H9 (cell line): ENCODE results near the gene B3GNT2. TPM values are rescaled to one million over a fixed set of nuclear protein-coding genes. Genes with fewer than 3 reads are reported as not detected.

Experiments used
- DNase-seq: peaks from one replicate; pipeline ENCODE4 v3.0.0-alpha.2; 2017
- H2AFZ ChIP-seq: one replicate; pipeline ENCODE4 v1.6.1; 2013; ENCODE audit warnings: mild to moderate bottlenecking, low read length, control low read depth, moderate library complexity
- H2AK5ac ChIP-seq: 2 replicates; pipeline ENCODE4 v1.6.1; 2013; ENCODE audit warnings: low read length, control low read depth, mixed read lengths; ENCODE audit not compliant: insufficient read length
- H2BK120ac ChIP-seq: one replicate; pipeline ENCODE4 v1.6.1; 2013; ENCODE audit warnings: low read depth, mild to moderate bottlenecking, low read length, control low read depth, inconsistent platforms; ENCODE audit not compliant: poor library complexity, severe bottlenecking
- H2BK12ac ChIP-seq: 2 replicates; pipeline ENCODE4 v1.6.1; 2013; ENCODE audit warnings: low read length, control low read depth, mixed read lengths, low read depth; ENCODE audit not compliant: insufficient read length
- H2BK15ac ChIP-seq: 2 replicates; pipeline ENCODE4 v1.6.1; 2013; ENCODE audit warnings: low read depth, low read length, control low read depth
- H2BK20ac ChIP-seq: one replicate; pipeline ENCODE4 v1.6.1; 2013; ENCODE audit warnings: low read depth, mild to moderate bottlenecking, low read length, control low read depth, inconsistent platforms; ENCODE audit not compliant: poor library complexity, severe bottlenecking
- H2BK5ac ChIP-seq: 2 replicates; pipeline ENCODE4 v1.6.1; 2013; ENCODE audit warnings: low read length, control low read depth, mixed read lengths; ENCODE audit not compliant: insufficient read length
- H3K14ac ChIP-seq: 2 replicates; pipeline ENCODE4 v1.6.1; 2013; ENCODE audit warnings: low read length, control low read depth; ENCODE audit not compliant: insufficient read depth
- H3K18ac ChIP-seq: 2 replicates; pipeline ENCODE4 v1.6.1; 2013; ENCODE audit warnings: low read depth, mild to moderate bottlenecking, mixed read lengths, low read length, control low read depth; ENCODE audit not compliant: insufficient read length
- H3K23ac ChIP-seq: 2 replicates; pipeline ENCODE4 v1.6.1; 2013; ENCODE audit warnings: low read length, control low read depth, mixed read lengths, low read depth; ENCODE audit not compliant: insufficient read length
- H3K23me2 ChIP-seq: 2 replicates; pipeline ENCODE4 v1.6.1; 2013; ENCODE audit warnings: low read depth, mild to moderate bottlenecking, mixed read lengths, low read length, control low read depth; ENCODE audit not compliant: insufficient read length, poor library complexity, severe bottlenecking
- H3K27ac ChIP-seq: 2 replicates; pipeline ENCODE4 v1.5.1; 2013; ENCODE audit warnings: low read length, control low read depth, mixed read lengths, low read depth; ENCODE audit not compliant: insufficient read length
- H3K27me3 ChIP-seq: 2 replicates; pipeline ENCODE4 v1.6.1; 2013; ENCODE audit warnings: low read length, control low read depth, inconsistent platforms; ENCODE audit not compliant: insufficient read depth
- H3K4ac ChIP-seq: 2 replicates; pipeline ENCODE4 v1.6.1; 2013; ENCODE audit warnings: low read depth, mild to moderate bottlenecking, control low read depth, inconsistent platforms, low read length, moderate library complexity
- H3K4me1 ChIP-seq: 2 replicates; pipeline ENCODE4 v1.6.1; 2013; ENCODE audit warnings: low read length, control low read depth, inconsistent platforms; ENCODE audit not compliant: insufficient read depth
- H3K4me2 ChIP-seq: 2 replicates; pipeline ENCODE4 v1.6.1; 2013; ENCODE audit warnings: low read length, control low read depth, mixed read lengths; ENCODE audit not compliant: insufficient read length, insufficient read depth
- H3K56ac ChIP-seq: 2 replicates; pipeline ENCODE4 v1.6.1; 2013; ENCODE audit warnings: low read depth, mild to moderate bottlenecking, mixed read lengths, low read length, control low read depth; ENCODE audit not compliant: insufficient read length
- H3K79me1 ChIP-seq: 2 replicates; pipeline ENCODE4 v1.6.1; 2013; ENCODE audit warnings: low read depth, mild to moderate bottlenecking, moderate library complexity, low read length, control low read depth, inconsistent platforms; ENCODE audit not compliant: insufficient read depth, poor library complexity, severe bottlenecking
- H3K79me2 ChIP-seq: 2 replicates; pipeline ENCODE4 v1.6.1; 2013; ENCODE audit warnings: low read length, control low read depth, inconsistent platforms; ENCODE audit not compliant: insufficient read depth
- H3K9ac ChIP-seq: 2 replicates; pipeline ENCODE4 v1.6.1; 2013; ENCODE audit warnings: low read length, control low read depth, mixed read lengths; ENCODE audit not compliant: insufficient read length; ENCODE audit errors: extremely low read depth
- H3K9me3 ChIP-seq: one replicate; pipeline ENCODE4 v1.6.1; 2013; ENCODE audit warnings: low read depth, low read length, inconsistent platforms; ENCODE audit not compliant: control insufficient read depth
- H3T11ph ChIP-seq: one replicate; pipeline ENCODE4 v1.6.1; 2013; ENCODE audit warnings: mild to moderate bottlenecking, low read length, control low read depth, inconsistent platforms
- H4K20me1 ChIP-seq: one replicate; pipeline ENCODE4 v1.6.1; 2013; ENCODE audit not compliant: control insufficient read depth, insufficient read length, insufficient read depth
- H4K5ac ChIP-seq: 2 replicates; pipeline ENCODE4 v1.6.1; 2013; ENCODE audit warnings: low read depth, mild to moderate bottlenecking, mixed read lengths, low read length, control low read depth; ENCODE audit not compliant: insufficient read length
- H4K8ac ChIP-seq: replicated peaks from 2 replicates; pipeline ENCODE4 v1.6.1; 2013; ENCODE audit warnings: low read length, control low read depth, mixed read lengths, low read depth; ENCODE audit not compliant: insufficient read length
- H4K91ac ChIP-seq: 2 replicates; pipeline ENCODE4 v1.6.1; 2013; ENCODE audit warnings: low read depth, mild to moderate bottlenecking, moderate library complexity, mixed read lengths, low read length, control low read depth; ENCODE audit not compliant: insufficient read length
- H3K27ac Mint-ChIP-seq, 3 experiments: 2 replicates in 2 of 3; 3 replicates in 1 of 3; pipeline ENCODE4 v1.8.0; 2020 to 2021; ENCODE audit warnings: mixed read lengths in 3 of 3, mild to moderate bottlenecking in 1 of 3, moderate library complexity in 1 of 3
- H3K27me3 Mint-ChIP-seq: 2 replicates; pipeline ENCODE4 v1.8.0; 2021; ENCODE audit warnings: low read depth, mild to moderate bottlenecking, moderate library complexity, mixed read lengths
- H3K36me3 Mint-ChIP-seq, 3 experiments: 2 replicates in 2 of 3; 3 replicates in 1 of 3; pipeline ENCODE4 v1.8.0; 2020 to 2021; ENCODE audit warnings: low read depth in 3 of 3, mixed read lengths in 3 of 3; ENCODE audit not compliant: insufficient read depth in 1 of 3
- H3K4me1 Mint-ChIP-seq, 2 experiments: 2 replicates each; pipeline ENCODE4 v1.8.0; 2020; ENCODE audit warnings: mixed read lengths in 2 of 2
- H3K4me3 Mint-ChIP-seq, 2 experiments: 2 replicates in 1 of 2; 3 replicates in 1 of 2; pipeline ENCODE4 v1.8.0; 2020 to 2021; ENCODE audit warnings: mild to moderate bottlenecking in 2 of 2, mixed read lengths in 2 of 2, moderate library complexity in 1 of 2
- H3K9me3 Mint-ChIP-seq, 2 experiments: 2 replicates in 1 of 2; 3 replicates in 1 of 2; pipeline ENCODE4 v1.8.0; 2020; ENCODE audit warnings: mild to moderate bottlenecking in 2 of 2, mixed read lengths in 2 of 2, moderate library complexity in 1 of 2
- CTCF ChIP-seq: fragments of 200-600 bp; sonication (generic); conservative IDR thresholded peaks from 3 replicates; pipeline ENCODE4 v1.8.0; 2021; ENCODE audit warnings: antibody characterized with exemption, mild to moderate bottlenecking
- total RNA-seq: library from RNA; stranded (reverse); gene quantifications from 2 replicates; pipeline ENCODE4 v1.2.1, GENCODE V29; 2021

Gene B3GNT2
- total RNA-seq, 1 experiment from 2014 or later, result 55.3 TPM

- H4K8ac ChIP-seq, result no peak overlapping the region
- no peaks in the 10 kb centered on the region for H3K27me3 ChIP-seq
- H3K23ac ChIP-seq, result no peak overlapping the region
- TF ChIP-seq CTCF, result no peak
- no peaks in the 10 kb centered on the region for H3K79me2 ChIP-seq
- no peak overlapping the region for H2AK5ac ChIP-seq
- no peak overlapping the region for H3T11ph ChIP-seq
- H3K9me3 ChIP-seq, result no peaks in the 10 kb centered on the region
- peaks cover 7% of the 10 kb centered on the region for H3K4me1 ChIP-seq
- Mint-ChIP-seq H3K27ac (no peak overlapping the region), H3K27me3 (no peaks in the 10 kb centered on the region), H3K4me3 (no peak overlapping the region), H3K4me1 (peaks cover 28 to 39% of the 10 kb centered on the region in 2 experiments), H3K9me3 (no peaks in the 10 kb centered on the region), H3K36me3 (0 out of 7 replicates have a peak, but pooled peaks cover 0 to 2% (median 0%) of the 10 kb centered on the region in 3 experiments)
- no peaks in the 10 kb centered on the region for H4K20me1 ChIP-seq
- no peak overlapping the region for H2BK5ac ChIP-seq
- no peak overlapping the region for H3K18ac ChIP-seq
- no peak overlapping the region for H2AFZ ChIP-seq
- H3K4me2 ChIP-seq, result no peak overlapping the region
- no peak overlapping the region for H2BK120ac ChIP-seq
- H2BK12ac ChIP-seq, result no peak overlapping the region
- no peaks in the 10 kb centered on the region for H3K23me2 ChIP-seq
- no peak overlapping the region for H3K4ac ChIP-seq
- H3K9ac ChIP-seq, result no peak overlapping the region
- H2BK15ac ChIP-seq, result no peak overlapping the region
- H3K56ac ChIP-seq, result no peak overlapping the region
- no peak overlapping the region for H4K5ac ChIP-seq
- no peaks in the 10 kb centered on the region for H3K79me1 ChIP-seq
- H4K91ac ChIP-seq, result no peak overlapping the region
- no peak overlapping the region for H3K14ac ChIP-seq
- no peak overlapping the region for H3K27ac ChIP-seq
- H2BK20ac ChIP-seq, result no peak overlapping the region
- DNase-seq, result no peak
Observed at GRCh38 chr2:62149708-62150107, 46.2 kb upstream of the B3GNT2 start.
